ENCODE results near the gene RPL19. TPM values are rescaled to one million over a fixed set of nuclear protein-coding genes. Genes with fewer than 3 reads are reported as not detected.

The RPL19 gene
- total RNA-seq, 4 donors from 2014 or later, result 2,008 to 3,549 (median 2,319) TPM

DNA sequence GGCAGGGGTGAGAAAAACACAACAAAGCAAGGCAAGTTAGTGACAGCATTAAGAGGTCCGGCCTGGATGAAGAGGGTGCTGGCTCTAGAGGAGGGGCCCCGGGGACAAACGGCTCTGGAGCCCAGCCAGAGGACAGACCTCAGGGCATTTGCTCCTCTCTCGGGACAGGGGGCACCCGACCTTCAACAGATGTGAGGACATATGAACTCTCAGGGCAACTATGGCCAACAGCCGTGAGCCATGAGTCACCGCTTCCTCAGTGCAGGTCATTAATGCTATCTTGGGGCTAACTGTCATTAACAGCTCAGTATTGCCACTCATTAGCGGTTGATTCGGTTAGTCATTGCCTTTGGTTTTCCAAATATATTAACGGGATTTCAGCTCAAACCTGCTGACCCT, 24.4 kb upstream of the RPL19 start:
- Histone ChIP-seq H3K27ac (no peak overlapping the region), H3K4me1 (peaks cover 0 to 7% of the 10 kb centered on the region in 2 donors), H3K4me3 (replicated peaks in 1 of 3) (no peak overlapping the region), H3K27me3 (no peaks in the 10 kb centered on the region), H3K36me3 (peaks cover 0 to 10% of the 10 kb centered on the region in 2 donors), H3K9me3 (no peaks in the 10 kb centered on the region)
- TF ChIP-seq CTCF (IDR thresholded peaks at IDR 0.05) (no peak), POLR2A (IDR thresholded peaks at IDR 0.05) (no peak)
- no peak for DNase-seq
- 77 to 83% methylated on average over 10 of the region's 10 CpGs for WGBS, 2 donors
- intact Hi-C loops (cut with DNase I), result no loop called here

GRCh38 chr17:39177256-39177655, 22.8 kb upstream of the RPL19 start:
- Histone ChIP-seq H3K36me3 (peaks cover 0 to 10% of the 10 kb centered on the region in 2 donors), H3K27ac (no peak overlapping the region), H3K9me3 (no peaks in the 10 kb centered on the region), H3K4me1 (peaks cover 0 to 1% of the 10 kb centered on the region in 2 donors), H3K27me3 (no peaks in the 10 kb centered on the region), H3K4me3 (replicated peaks in 1 of 3) (no peak overlapping the region)
- WGBS, 2 donors, result 89 to 92% methylated on average over 8 to 12 of the region's 12 CpGs
- TF ChIP-seq POLR2A (IDR thresholded peaks at IDR 0.05) (no peak), CTCF (IDR thresholded peaks at IDR 0.05) (no peak)
- no peak for DNase-seq
- intact Hi-C loops (cut with DNase I), result no loop called here

- no peaks in the 10 kb centered on the region for H3K4me1 ChIP-seq
- no peak for TF ChIP-seq POLR2A (IDR thresholded peaks at IDR 0.05)
- no peak for TF ChIP-seq CTCF (IDR thresholded peaks at IDR 0.05)
- WGBS, 2 donors, result 82 to 95% methylated on average over 4 of the region's 4 CpGs
- no peak overlapping the region for H3K4me3 ChIP-seq (replicated peaks in 1 of 3)
- no peak for DNase-seq
- H3K27ac ChIP-seq, result no peak overlapping the region
- intact Hi-C loops (cut with DNase I), result no loop called here
- no peaks in the 10 kb centered on the region for H3K27me3 ChIP-seq
- H3K36me3 ChIP-seq, result peaks cover 0 to 13% of the 10 kb centered on the region in 2 donors
- H3K9me3 ChIP-seq, result no peaks in the 10 kb centered on the region
Measured at GRCh38 chr17:39178536-39178935, 21.5 kb upstream of the RPL19 start.

GRCh38 chr17:39181303-39181702, 18.8 kb upstream of the RPL19 start:
- Histone ChIP-seq H3K4me1 (no peaks in the 10 kb centered on the region), H3K4me3 (replicated peaks in 1 of 3) (no peak overlapping the region), H3K27me3 (no peaks in the 10 kb centered on the region), H3K27ac (no peak overlapping the region), H3K36me3 (peaks cover 9 to 29% of the 10 kb centered on the region in 2 donors), H3K9me3 (no peaks in the 10 kb centered on the region)
- WGBS, 2 donors, result 92 to 98% methylated on average over 5 of the region's 5 CpGs
- no peak for TF ChIP-seq POLR2A (IDR thresholded peaks at IDR 0.05)
- TF ChIP-seq CTCF (IDR thresholded peaks at IDR 0.05), result no peak
- intact Hi-C loops (cut with DNase I), result no loop called here
- no peak for DNase-seq

GRCh38 chr17:39183045-39183444, 17.0 kb upstream of the RPL19 start:
- Histone ChIP-seq H3K27me3 (no peaks in the 10 kb centered on the region), H3K4me3 (replicated peaks in 1 of 3) (no peak overlapping the region), H3K27ac (no peak overlapping the region), H3K36me3 (peaks cover 23 to 31% of the 10 kb centered on the region in 2 donors), H3K9me3 (no peaks in the 10 kb centered on the region), H3K4me1 (no peaks in the 10 kb centered on the region)
- intact Hi-C loops (cut with DNase I), result no loop called here
- TF ChIP-seq CTCF (IDR thresholded peaks at IDR 0.05) (no peak), POLR2A (IDR thresholded peaks at IDR 0.05) (no peak)
- DNase-seq, result no peak
- WGBS, 2 donors, result 96 to 98% methylated on average over 5 of the region's 5 CpGs
